Neural cell (in vitro differentiated cells): ENCODE results near the gene MRPS10.

ENCODE experiments used
- CTCF ChIP-seq: fragments of 450-650 bp; IDR thresholded peaks from 2 replicates; pipeline ENCODE4 v1.5.1; 2014; ENCODE audit warnings: antibody characterized with exemption, mild to moderate bottlenecking, moderate library complexity; ENCODE audit not compliant: poor library complexity, severe bottlenecking
- REST ChIP-seq: IDR thresholded peaks from 2 replicates; pipeline ENCODE4 v1.6.1; 2012; ENCODE audit warnings: borderline replicate concordance

GRCh38 chr6:42239736-42240375 is 22.2 kb upstream of the MRPS10 start:
- no peak for TF ChIP-seq CTCF
- TF ChIP-seq REST, result no peak
